Measurements from ENCODE around the gene PDE6B. TPM values are rescaled to one million over a fixed set of nuclear protein-coding genes. Genes with fewer than 3 reads are reported as not detected.

The PDE6B gene
- total RNA-seq, 2 experiments from 2014 or later, result not detected

GRCh38 chr4:581181-581580 is 44.2 kb upstream of the PDE6B start:
- H3K9me2 ChIP-seq (ENCODE audit: insufficient read depth, low read length), result no peaks in the 10 kb centered on the region
- TF ChIP-seq CTCF (conservative IDR thresholded peaks at IDR 0.05; ENCODE audit: low read length) (no peak), EZH2phosphoT487 (IDR thresholded peaks at IDR 0.05; ENCODE audit: borderline replicate concordance, low read depth, low read length) (no peak)
- no peaks in the 10 kb centered on the region for H3K36me3 ChIP-seq (ENCODE audit: insufficient read depth, low read length)
- no peak overlapping the region for H3K4me2 ChIP-seq (ENCODE audit: low read length)
- no peak overlapping the region for H2AFZ ChIP-seq (ENCODE audit: low read length)
- POLR2A ChIA-PET, result no interaction called here
- peaks cover 7% of the 10 kb centered on the region; the same call in 1 of the 2 replicates for H3K9me3 ChIP-seq (ENCODE audit: low read length)
- no peaks in the 10 kb centered on the region for H4K20me1 ChIP-seq (ENCODE audit: insufficient read depth, low read length)
- BruUV-seq (replicated peaks), result no TSS peak
- no peaks in the 10 kb centered on the region for H3K4me1 ChIP-seq (ENCODE audit: insufficient read depth, low read length, poor library complexity, severe bottlenecking)
- CTCF ChIA-PET (ENCODE audit: unreplicated experiment), result no interaction called here
- no peak overlapping the region for H3K4me3 ChIP-seq (ENCODE audit: low read depth, low read length, poor library complexity, severe bottlenecking)
- H3K79me2 ChIP-seq (ENCODE audit: insufficient read depth, low read depth, low read length), result no peaks in the 10 kb centered on the region
- H3K27ac ChIP-seq (ENCODE audit: low read depth, low read length, poor library complexity, severe bottlenecking), result no peak overlapping the region
- DNase-seq (ENCODE audit: low spot score), result no peak
- intact Hi-C loops (cut with micrococcal nuclease; ENCODE audit: unreplicated experiment), result no loop called here

GRCh38 chr4:581753-582361 is 43.5 kb upstream of the PDE6B start:
- BruUV-seq (replicated peaks), result no TSS peak

More at GRCh38 chr4:581753-582361, 43.5 kb upstream of the PDE6B start:
- ChIA-PET POLR2A (interaction anchor here (0.6 kb wide), 1 partner anchor 515 kb away, joined by 4 read pairs; no protein-coding TSS in a partner anchor), CTCF (ENCODE audit: unreplicated experiment) (no interaction called here)
- intact Hi-C loops (cut with micrococcal nuclease; ENCODE audit: unreplicated experiment), result no loop called here
- Histone ChIP-seq H3K9me3 (ENCODE audit: low read length) (peaks cover 7% of the 10 kb centered on the region; the same call in 1 of the 2 replicates), H3K27ac (ENCODE audit: low read depth, low read length, poor library complexity, severe bottlenecking) (no peak overlapping the region), H2AFZ (ENCODE audit: low read length) (no peak overlapping the region), H3K4me3 (ENCODE audit: low read depth, low read length, poor library complexity, severe bottlenecking) (no peak overlapping the region), H3K9me2 (ENCODE audit: insufficient read depth, low read length) (no peaks in the 10 kb centered on the region), H3K79me2 (ENCODE audit: insufficient read depth, low read depth, low read length) (no peaks in the 10 kb centered on the region), H3K4me1 (ENCODE audit: insufficient read depth, low read length, poor library complexity, severe bottlenecking) (no peaks in the 10 kb centered on the region), H3K36me3 (ENCODE audit: insufficient read depth, low read length) (no peaks in the 10 kb centered on the region), H4K20me1 (ENCODE audit: insufficient read depth, low read length) (no peaks in the 10 kb centered on the region), H3K4me2 (ENCODE audit: low read length) (no peak overlapping the region)
- no peak for DNase-seq (ENCODE audit: low spot score)
- TF ChIP-seq CTCF (conservative IDR thresholded peaks at IDR 0.05; ENCODE audit: low read length), result no peak
- TF ChIP-seq EZH2phosphoT487 (IDR thresholded peaks at IDR 0.05; ENCODE audit: borderline replicate concordance, low read depth, low read length), result no peak
